H1 (cell line): Measurements from ENCODE around the gene SRMS. TPM values are rescaled to one million over a fixed set of nuclear protein-coding genes. Genes with fewer than 3 reads are reported as not detected.

Experiments used
- CTCF ChIA-PET: fragments of 300-600 bp; sonication (Branson Sonifier 250); formaldehyde crosslinking; loops from one replicate; lab custom pipeline; 2021; ENCODE audit not compliant: partially characterized antibody; lab: Charles Lee
- POLR2A ChIA-PET: fragments of 300-600 bp; sonication (Branson Sonifier 250); formaldehyde crosslinking; loops from one replicate; lab custom pipeline; 2021; ENCODE audit warnings: inconsistent platforms; ENCODE audit not compliant: partially characterized antibody; lab: Charles Lee
- DNase-seq, 2 experiments: peaks; one replicate each; pipeline versions ENCODE4 v3.0.0 to v3.0.0-alpha.2; 2010 to 2022; ENCODE audit warnings: low spot score in 2 of 2, low read depth in 1 of 2, mixed read lengths in 1 of 2
- FAIRE-seq: peaks from 2 replicates; lab custom pipeline; 2011; peaks lifted over from hg19 to GRCh38; lab: Jason Lieb, UNC
- H2AFZ ChIP-seq: 2 replicates; pipeline ENCODE4 v1.8.1; 2012; ENCODE audit warnings: low read length, inconsistent platforms
- H2AK5ac ChIP-seq: 2 replicates; pipeline ENCODE4 v1.6.1; 2013; ENCODE audit warnings: low read depth, low read length
- H2BK120ac ChIP-seq: replicated peaks from 2 replicates; pipeline ENCODE3; 2013; ENCODE audit warnings: low read depth, low read length, inconsistent platforms
- H2BK12ac ChIP-seq: 2 replicates; pipeline ENCODE4 v1.6.1; 2013; ENCODE audit warnings: low read depth, low read length
- H2BK15ac ChIP-seq: 2 replicates; pipeline ENCODE4 v1.6.1; 2013; ENCODE audit warnings: low read length
- H2BK20ac ChIP-seq: 2 replicates; pipeline ENCODE4 v1.6.1; 2013; ENCODE audit warnings: low read length
- H2BK5ac ChIP-seq: 2 replicates; pipeline ENCODE4 v1.6.1; 2013; ENCODE audit warnings: low read depth, low read length
- H3K14ac ChIP-seq: 2 replicates; pipeline ENCODE4 v1.6.1; 2013; ENCODE audit warnings: inconsistent platforms; ENCODE audit not compliant: insufficient read length
- H3K18ac ChIP-seq: 2 replicates; pipeline ENCODE4 v1.6.1; 2013; ENCODE audit warnings: low read length; ENCODE audit errors: extremely low read depth
- H3K23ac ChIP-seq: 2 replicates; pipeline ENCODE4 v1.6.1; 2013; ENCODE audit warnings: inconsistent platforms; ENCODE audit not compliant: insufficient read length
- H3K23me2 ChIP-seq: 2 replicates; pipeline ENCODE4 v1.6.1; 2013; ENCODE audit warnings: low read depth, low read length
- H3K27ac ChIP-seq: 2 replicates; pipeline ENCODE4 v1.6.1; 2011; ENCODE audit warnings: low read depth, low read length, inconsistent platforms
- H3K27me3 ChIP-seq, 4 experiments: replicated peaks in 1 of 4; 1 replicate in 1 of 4; 2 replicates in 3 of 4; pipeline versions ENCODE4 v1.6.1 to v1.8.1; 2011 to 2013; ENCODE audit warnings: low read length in 3 of 4, mild to moderate bottlenecking in 3 of 4, inconsistent platforms in 2 of 4, mixed read lengths in 2 of 4, moderate library complexity in 1 of 4; ENCODE audit not compliant: control insufficient read depth in 3 of 4, insufficient read depth in 3 of 4; ENCODE audit errors: extremely low read depth in 1 of 4
- H3K36me3 ChIP-seq, 4 experiments: 2 replicates each; pipeline versions ENCODE4 v1.6.1 to v1.8.1; 2011 to 2013; ENCODE audit warnings: mild to moderate bottlenecking in 4 of 4, low read length in 3 of 4, moderate library complexity in 2 of 4, control low read depth in 1 of 4, inconsistent platforms in 1 of 4; ENCODE audit not compliant: insufficient read depth in 4 of 4, control insufficient read depth in 2 of 4
- H3K4ac ChIP-seq: replicated peaks from 2 replicates; pipeline ENCODE3; 2013; ENCODE audit warnings: low read length, low read depth, mixed read lengths, inconsistent platforms; ENCODE audit not compliant: insufficient read length
- H3K4me1 ChIP-seq, 4 experiments: replicated peaks in 1 of 4; 1 replicate in 1 of 4; 2 replicates in 3 of 4; pipeline versions ENCODE4 v1.6.1 to v1.8.1; 2011 to 2013; ENCODE audit warnings: low read length in 3 of 4, inconsistent platforms in 2 of 4, mixed read lengths in 1 of 4; ENCODE audit not compliant: insufficient read depth in 4 of 4, control insufficient read depth in 3 of 4
- H3K4me2 ChIP-seq, 2 experiments: 2 replicates each; pipeline versions ENCODE4 v1.6.1 to v1.8.1; 2011 to 2013; ENCODE audit warnings: low read depth in 2 of 2, low read length in 2 of 2, control low read depth in 1 of 2, inconsistent platforms in 1 of 2, mild to moderate bottlenecking in 1 of 2; ENCODE audit not compliant: insufficient read depth in 1 of 2
- H3K4me3 ChIP-seq, 4 experiments: fragments of 200-600, 300-600 bp in 1 of 4; sonication (generic), shearing (Covaris generic), sonication (Bioruptor Twin) in 1 of 4; 2 replicates each; pipeline versions ENCODE4 v1.5.1 to v1.8.1; 2011 to 2016; ENCODE audit warnings: low read length in 4 of 4, low read depth in 3 of 4, control low read depth in 2 of 4, inconsistent platforms in 2 of 4, mild to moderate bottlenecking in 2 of 4, mixed read lengths in 1 of 4, moderate library complexity in 1 of 4; ENCODE audit not compliant: insufficient read depth in 2 of 4; ENCODE audit errors: extremely low read depth in 1 of 4
- H3K56ac ChIP-seq: replicated peaks from 2 replicates; pipeline ENCODE3; 2013; ENCODE audit warnings: low read depth, mild to moderate bottlenecking, mixed read lengths, low read length, inconsistent platforms; ENCODE audit not compliant: insufficient read length
- H3K79me1 ChIP-seq: 2 replicates; pipeline ENCODE4 v1.6.1; 2013; ENCODE audit warnings: low read depth, low read length, control low read depth
- H3K79me2 ChIP-seq, 2 experiments: 2 replicates each; pipeline versions ENCODE4 v1.6.1 to v1.8.1; 2012 to 2013; ENCODE audit warnings: low read length in 2 of 2, mild to moderate bottlenecking in 2 of 2, inconsistent platforms in 1 of 2; ENCODE audit not compliant: insufficient read depth in 2 of 2, control insufficient read depth in 1 of 2
- H3K9ac ChIP-seq, 4 experiments: replicated peaks in 1 of 4; 1 replicate in 1 of 4; 2 replicates in 3 of 4; pipeline versions ENCODE4 v1.6.1 to v1.8.1; 2011 to 2013; ENCODE audit warnings: low read depth in 3 of 4, low read length in 3 of 4, control low read depth in 2 of 4, mild to moderate bottlenecking in 2 of 4, moderate library complexity in 2 of 4, inconsistent platforms in 1 of 4; ENCODE audit errors: extremely low read depth in 1 of 4
- H3K9me3 ChIP-seq, 2 experiments: 2 replicates each; pipeline versions ENCODE4 v1.6.1 to v1.8.1; 2012 to 2013; ENCODE audit warnings: mild to moderate bottlenecking in 2 of 2, moderate library complexity in 2 of 2, control low read depth in 1 of 2, inconsistent platforms in 1 of 2, low read depth in 1 of 2, low read length in 1 of 2, mixed read lengths in 1 of 2; ENCODE audit not compliant: insufficient read depth in 2 of 2
- H4K20me1 ChIP-seq, 2 experiments: replicated peaks in 1 of 2; 2 replicates each; pipeline versions ENCODE3 to v1.8.1; 2011 to 2013; ENCODE audit warnings: inconsistent platforms in 2 of 2, low read length in 2 of 2, mild to moderate bottlenecking in 1 of 2; ENCODE audit not compliant: insufficient read depth in 2 of 2, control insufficient read depth in 1 of 2
- H4K5ac ChIP-seq: 2 replicates; pipeline ENCODE4 v1.6.1; 2013; ENCODE audit warnings: low read length, low read depth, mixed read lengths, inconsistent platforms; ENCODE audit not compliant: insufficient read length
- H4K8ac ChIP-seq: 2 replicates; pipeline ENCODE4 v1.8.0; 2013; ENCODE audit warnings: mild to moderate bottlenecking, moderate library complexity, low read length, inconsistent platforms; ENCODE audit not compliant: insufficient read depth; ENCODE audit errors: extremely low read depth
- H4K91ac ChIP-seq: replicated peaks from 2 replicates; pipeline ENCODE3; 2013; ENCODE audit warnings: low read length, mixed read lengths, inconsistent platforms; ENCODE audit not compliant: insufficient read length
- CEBPB ChIP-seq: IDR thresholded peaks from 2 replicates; pipeline ENCODE4 v1.6.1; 2012; ENCODE audit warnings: low read depth, low read length
- WGBS, 2 experiments: shearing (Covaris generic) in 1 of 2; methylation state at CpG; one replicate each; pipeline versions ENCODE4 v1.1.6 to v1.1.7; 2013 to 2015; ENCODE audit warnings: low lambda C conversion rate in 2 of 2, mixed read lengths in 2 of 2, inconsistent platforms in 1 of 2, low coverage in 1 of 2, missing lambda C conversion rate in 1 of 2; ENCODE audit not compliant: insufficient replicate concordance in 2 of 2, insufficient coverage in 1 of 2, insufficient read length in 1 of 2; ENCODE audit errors: extremely low coverage in 1 of 2, missing lambda C conversion rate in 1 of 2; 5-methylcytosine and 5-hydroxymethylcytosine counted together
- polyA plus RNA-seq, 7 experiments: library from polyadenylated mRNA; depleted of rRNA in 3 of 7; stranded (reverse) in 5 of 7; unstranded in 2 of 7; fragments of >200 nt in 5 of 7; fragments of 200-250 nt in 2 of 7; gene quantifications; 1 replicate in 5 of 7; 2 replicates in 1 of 7; 4 replicates in 1 of 7; pipeline versions ENCODE4 v1.2.1 to v1.2.3, GENCODE V29; 2011 to 2013; ENCODE audit warnings: missing spikeins in 2 of 7, mixed read lengths in 2 of 7
- total RNA-seq: library from RNA; stranded (reverse); fragmentation: NEBNext Ultra II Directional; extraction: Animal tissue kit (Norgen Biotek cat#: 25700); gene quantifications from 2 replicates; pipeline ENCODE4 v1.2.1, GENCODE V29; 2021

The SRMS gene
- total and polyA plus RNA-seq, 2 of the 8 experiments (the other 6 are each of a cell fraction or from before 2014, with no cell fraction given): 0.39 to 0.76 TPM

- H3K27me3 ChIP-seq: no peaks in the 10 kb centered on the region; a peak in 1 of 7 replicates
- H2BK5ac ChIP-seq: no peak overlapping the region
- FAIRE-seq: no peak
- H3K9me3 ChIP-seq: no peaks in the 10 kb centered on the region
- H3K4me1 ChIP-seq: peaks cover 0 to 6% (median 6%) of the 10 kb centered on the region in 4 experiments; a peak in 6 of 7 replicates
- no peak overlapping the region for H2BK120ac ChIP-seq
- no peak overlapping the region for H3K27ac ChIP-seq
- H2AFZ ChIP-seq: no peak overlapping the region
- no peaks in the 10 kb centered on the region for H3K79me1 ChIP-seq
- peak overlapping the region; percentile 69 for H4K91ac ChIP-seq
- H3K79me2 ChIP-seq: no peaks in the 10 kb centered on the region
- 0 out of 2 replicates have a peak overlapping the region, but pooled peaks have one; percentile 39 for H2AK5ac ChIP-seq
- no peak overlapping the region for H3K14ac ChIP-seq
- CTCF ChIA-PET: interaction anchor here (0.6 to 1.5 kb wide), 6 partner anchors 11 to 50 kb away, joined by 3 to 4 read pairs (median 3); partner anchors contain the start of gene PTK6
- H3K4ac ChIP-seq: no peak overlapping the region
- no peak overlapping the region for H3K18ac ChIP-seq
- peak overlapping the region; percentile 85 for H4K8ac ChIP-seq
- no peaks in the 10 kb centered on the region; the same call in 1 of the 2 replicates for H3K23me2 ChIP-seq
- 0 out of 2 replicates have a peak overlapping the region, but pooled peaks have one; percentile 68 for H2BK12ac ChIP-seq
- H2BK15ac ChIP-seq: peak overlapping the region; percentile 72; the same call in 1 of the 2 replicates
- no peak for DNase-seq
- H2BK20ac ChIP-seq: peak overlapping the region; percentile 61; the same call in 1 of the 2 replicates
- H3K4me2 ChIP-seq: peak overlapping the region; percentile 63 to 77; a peak in 1 of 4 replicates
- no peak overlapping the region for H3K23ac ChIP-seq
- H3K36me3 ChIP-seq: no peaks in the 10 kb centered on the region
- H4K20me1 ChIP-seq: peaks cover 0 to 3% of the 10 kb centered on the region in 2 experiments
- H3K9ac ChIP-seq: no peak overlapping the region
- H3K4me3 ChIP-seq: no peak overlapping the region
- POLR2A ChIA-PET: interaction anchor here (1.0 to 3.0 kb wide), 4 partner anchors 10 to 45 kb away, joined by 3 to 12 read pairs (median 3); no protein-coding TSS in a partner anchor
- 86% methylated on average over 28 of the region's 28 CpGs; no CpG with 5 or more reads in 1 of the 2 experiments for WGBS, 2 experiments
- no peak overlapping the region for H3K56ac ChIP-seq
- no peak overlapping the region for H4K5ac ChIP-seq
- peak; percentile 37; the same call in 1 of the 2 replicates for TF ChIP-seq CEBPB
Measured at GRCh38 chr20:63574829-63575743, 27.5 kb upstream of the SRMS start.
